K562 (cell line): ENCODE data around the gene TM4SF20. TPM values are rescaled to one million over a fixed set of nuclear protein-coding genes. Genes with fewer than 3 reads are reported as not detected.

Source experiments
- ATAC-seq: fragments of 200-7000 bp; cut with Tn5 transposase; 3 replicates; pipeline ENCODE4 v1.9.1; 2020; ENCODE audit warnings: moderate library complexity
- BruUV-seq: library from RNA; stranded (reverse); fragments of 400-500 nt; replicated peaks from 2 replicates; lab custom pipeline; 2021; lab: Mats Ljungman, UMichigan
- CTCF ChIA-PET: fragments of 300-600 bp; formaldehyde crosslinking; extraction: SDS; loops from one replicate; lab custom pipeline; 2021; ENCODE audit warnings: low intra/inter-chr PET ratio; lab: Yijun Ruan, JAX
- POLR2A ChIA-PET: fragments of 300-600, 350-650 bp; sonication (Branson Sonifier 250); formaldehyde crosslinking; extraction: SDS; loops from one replicate; lab custom pipeline; 2021; ENCODE audit warnings: antibody characterized with exemption, inconsistent platforms; lab: Yijun Ruan, JAX
- DNase-seq, 4 experiments: peaks; one replicate each; pipeline versions ENCODE4 v3.0.0 to v3.0.0-alpha.2; 2011 to 2018; ENCODE audit warnings: low spot score in 3 of 4, mixed read lengths in 3 of 4; ENCODE audit errors: extremely low read depth in 1 of 4
- FAIRE-seq: peaks from 2 replicates; lab custom pipeline; 2011; peaks lifted over from hg19 to GRCh38; lab: Jason Lieb, UNC
- H2AFZ ChIP-seq: 2 replicates; pipeline ENCODE4 v1.6.0; 2011; ENCODE audit warnings: low read depth, low read length, control low read depth, inconsistent platforms
- H3K27ac ChIP-seq: fragments of 200-600 bp; 3 replicates; pipeline ENCODE4 v1.8.0; 2011; ENCODE audit warnings: low read depth, mild to moderate bottlenecking, control low read depth, inconsistent platforms, low read length, moderate library complexity, mixed read lengths; ENCODE audit errors: extremely low read depth
- H3K27me3 ChIP-seq, 2 experiments: fragments of 300-600 bp in 1 of 2; 2 replicates in 1 of 2; 3 replicates in 1 of 2; pipeline versions ENCODE4 v1.6.0 to v1.8.0; 2011; ENCODE audit warnings: inconsistent platforms in 2 of 2, low read length in 2 of 2, mild to moderate bottlenecking in 1 of 2, mixed read lengths in 1 of 2, moderate library complexity in 1 of 2; ENCODE audit not compliant: control insufficient read depth in 2 of 2, insufficient read depth in 2 of 2
- H3K36me3 ChIP-seq: fragments of 300-600 bp; 3 replicates; pipeline ENCODE4 v1.8.0; 2011; ENCODE audit warnings: mild to moderate bottlenecking, low read length, inconsistent platforms; ENCODE audit not compliant: control insufficient read depth, insufficient read depth
- H3K4me1 ChIP-seq, 2 experiments: fragments of 200-600 bp in 1 of 2; replicated peaks in 1 of 2; 2 replicates in 1 of 2; 3 replicates in 1 of 2; pipeline versions ENCODE4 v1.5.1 to v1.8.0; 2011; ENCODE audit warnings: inconsistent platforms in 2 of 2, low read length in 2 of 2, mild to moderate bottlenecking in 1 of 2, mixed read lengths in 1 of 2, moderate library complexity in 1 of 2; ENCODE audit not compliant: control insufficient read depth in 2 of 2, insufficient read depth in 2 of 2
- H3K4me2 ChIP-seq: 2 replicates; pipeline ENCODE4 v1.6.1; 2011; ENCODE audit warnings: low read length, control low read depth, inconsistent platforms, mixed read lengths; ENCODE audit not compliant: insufficient read depth
- H3K4me3 ChIP-seq: fragments of 200-600 bp; sonication (generic), shearing (Covaris generic); 2 replicates; pipeline ENCODE4 v1.5.1; 2016; ENCODE audit warnings: control low read depth, inconsistent platforms
- H3K79me2 ChIP-seq: fragments of 200-600 bp; 3 replicates; pipeline ENCODE4 v1.8.0; 2011; ENCODE audit warnings: low read length, inconsistent platforms; ENCODE audit not compliant: control insufficient read depth, insufficient read depth
- H3K9ac ChIP-seq, 2 experiments: 2 replicates each; pipeline versions ENCODE4 v1.6.0 to v1.6.1; 2011; ENCODE audit warnings: low read depth in 2 of 2, low read length in 2 of 2, control low read depth in 1 of 2, inconsistent platforms in 1 of 2, mild to moderate bottlenecking in 1 of 2, mixed read lengths in 1 of 2; ENCODE audit not compliant: insufficient read depth in 1 of 2
- H3K9me1 ChIP-seq: one replicate; pipeline ENCODE4 v1.6.0; 2011; ENCODE audit warnings: inconsistent platforms, mild to moderate bottlenecking, low read length, moderate library complexity; ENCODE audit not compliant: control insufficient read depth, insufficient read depth
- H3K9me3 ChIP-seq: replicated peaks from 2 replicates; pipeline ENCODE4 v1.5.1; 2011; ENCODE audit warnings: low read depth, low read length, inconsistent platforms; ENCODE audit not compliant: control insufficient read depth, insufficient read depth
- H4K20me1 ChIP-seq: replicated peaks from 2 replicates; pipeline ENCODE4 v1.6.1; 2011; ENCODE audit warnings: low read length, inconsistent platforms, mixed read lengths; ENCODE audit not compliant: control insufficient read depth, insufficient read depth
- FOXO4 ChIP-seq: fragments of 450-650 bp; formaldehyde crosslinking; IDR thresholded peaks from 2 replicates; pipeline ENCODE4 v1.4.0; 2020; ENCODE audit warnings: mild to moderate bottlenecking, moderate library complexity
- NR3C1 ChIP-seq: sonication (generic); formaldehyde crosslinking; IDR thresholded peaks from 2 replicates; pipeline ENCODE4 v1.8.1; 2022; ENCODE audit warnings: missing genetic modification reagents
- POLR2AphosphoS2 ChIP-seq: IDR thresholded peaks from 2 replicates; pipeline ENCODE4 v1.6.1; 2012; ENCODE audit warnings: low read length, improper control_type of control experiment
- SLC30A9 ChIP-seq: fragments of 250-450 bp; sonication (Bioruptor Pico); IDR thresholded peaks from 2 replicates; pipeline ENCODE4 v1.8.0; 2022; ENCODE audit warnings: mild to moderate bottlenecking, moderate library complexity
- SP2 ChIP-seq: IDR thresholded peaks from 2 replicates; pipeline ENCODE4 v1.6.1; 2011; ENCODE audit warnings: mild to moderate bottlenecking, low read depth, low read length, moderate library complexity; ENCODE audit not compliant: poor library complexity, severe bottlenecking; ENCODE audit errors: extremely low read depth
- STAT5A ChIP-seq: IDR thresholded peaks from 2 replicates; pipeline ENCODE4 v1.6.1; 2012; ENCODE audit warnings: low read length, inconsistent platforms, borderline replicate concordance
- ZKSCAN3 ChIP-seq: fragments of 250-450 bp; sonication (Bioruptor Pico); IDR thresholded peaks from 2 replicates; pipeline ENCODE4 v1.4.0; 2020
- ZNF224 ChIP-seq: sonication (generic); formaldehyde crosslinking; IDR thresholded peaks from 2 replicates; pipeline ENCODE4 v1.8.0; 2022; ENCODE audit warnings: mild to moderate bottlenecking, missing genetic modification reagents
- WGBS: fragments of 100-300 bp; shearing (Covaris generic); methylation state at CpG from one replicate; pipeline ENCODE4 v1.1.6; 2016; ENCODE audit warnings: low coverage, mixed read lengths; ENCODE audit not compliant: insufficient coverage; ENCODE audit errors: missing lambda C conversion rate; 5-methylcytosine and 5-hydroxymethylcytosine counted together
- in situ Hi-C: fragments of 300-500 bp; cut with MboI; formaldehyde crosslinking; loops from 4 replicates; pipeline ENCODE4 v1.15.0; 2018; ENCODE audit warnings: inconsistent platforms, mixed read lengths
- intact Hi-C: fragments of 100-400 bp; cut with micrococcal nuclease; formaldehyde crosslinking; loops from 2 replicates; pipeline ENCODE4 v1.14.2; 2022
- polyA plus RNA-seq, 8 experiments: library from polyadenylated mRNA; depleted of rRNA in 4 of 8; stranded (reverse) in 5 of 8; unstranded in 3 of 8; fragments of >200 nt; fragmentation: Nextera tagmentation in 2 of 8; fragmentation: Illumina TruSeq in 1 of 8; extraction: Ambion mirVana in 2 of 8; extraction: Trizol in 1 of 8; gene quantifications; 2 replicates each; pipeline versions ENCODE4 v1.2.1 to v1.2.3, GENCODE V29; 2011 to 2014; ENCODE audit warnings: inconsistent platforms in 1 of 8, missing spikeins in 1 of 8
- total RNA-seq, 7 experiments: library from RNA; depleted of rRNA in 6 of 7; stranded (reverse); fragments of >200 nt in 6 of 7; fragmentation: Illumina TruSeq in 2 of 7; extraction: Trizol in 2 of 7; gene quantifications; 2 replicates each; pipeline versions ENCODE4 v1.2.1 to v1.2.3, GENCODE V29; 2011 to 2021; ENCODE audit warnings: low replicate concordance in 1 of 7
- TF ChIP-seq, protein P1 (sequence below): sonication (generic); formaldehyde crosslinking; IDR thresholded peaks from 2 replicates; pipeline ENCODE4 v1.8.0; 2022; ENCODE audit warnings: missing genetic modification reagents, mild to moderate bottlenecking, moderate library complexity, borderline replicate concordance
- TF ChIP-seq, protein P2 (sequence below): IDR thresholded peaks from 3 replicates; pipeline ENCODE4 v1.6.1; 2011; ENCODE audit warnings: borderline replicate concordance, mild to moderate bottlenecking, moderate library complexity; ENCODE audit not compliant: insufficient read length; ENCODE audit errors: extremely low read depth

The TM4SF20 gene
- total and polyA plus RNA-seq, 9 of the 15 experiments (the other 6 are each of a cell fraction or from before 2014, with no cell fraction given) = not detected

DNA sequence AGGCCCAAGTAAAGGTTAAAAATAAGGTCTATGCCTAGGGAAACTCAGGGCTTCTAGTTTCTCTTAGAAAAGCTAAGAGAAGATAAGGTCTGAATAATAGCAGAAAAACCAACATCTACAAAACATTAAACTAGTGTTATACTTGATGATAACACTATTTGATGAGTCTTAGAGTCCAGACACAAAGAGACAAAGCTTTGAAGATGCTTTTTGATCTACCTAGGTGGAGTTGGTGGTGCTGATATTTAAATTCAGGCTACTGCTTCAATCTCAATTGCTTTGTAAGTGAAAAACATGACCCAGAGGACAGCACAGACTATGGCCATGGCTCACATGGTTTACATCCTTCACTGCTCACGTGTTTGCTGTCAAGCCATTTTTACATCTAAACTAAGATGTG lies 65.8 kb downstream of the TM4SF20 start (continued):
- TF ChIP-seq, protein P1, sequence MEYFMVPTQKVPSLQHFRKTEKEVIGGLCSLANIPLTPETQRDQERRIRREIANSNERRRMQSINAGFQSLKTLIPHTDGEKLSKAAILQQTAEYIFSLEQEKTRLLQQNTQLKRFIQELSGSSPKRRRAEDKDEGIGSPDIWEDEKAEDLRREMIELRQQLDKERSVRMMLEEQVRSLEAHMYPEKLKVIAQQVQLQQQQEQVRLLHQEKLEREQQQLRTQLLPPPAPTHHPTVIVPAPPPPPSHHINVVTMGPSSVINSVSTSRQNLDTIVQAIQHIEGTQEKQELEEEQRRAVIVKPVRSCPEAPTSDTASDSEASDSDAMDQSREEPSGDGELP (CRISPR knock-in tag) = no peak
- TF ChIP-seq ZKSCAN3 (no peak), POLR2AphosphoS2 (no peak), STAT5A (no peak)

GRCh38 chr2:227312579-227312978 lies 66.5 kb downstream of the TM4SF20 start:
- H3K36me3 ChIP-seq = no peaks in the 10 kb centered on the region
- no peaks in the 10 kb centered on the region for H3K9me1 ChIP-seq
- ATAC-seq = no peak
- no peak overlapping the region for H3K4me3 ChIP-seq
- H3K27ac ChIP-seq = no peak overlapping the region
- H3K9ac ChIP-seq = no peak overlapping the region
- DNase-seq = no peak
- no TSS peak for BruUV-seq
- no peak overlapping the region for H2AFZ ChIP-seq
- POLR2A ChIA-PET = no interaction called here
- H3K27me3 ChIP-seq = no peaks in the 10 kb centered on the region; a peak in 2 of 5 replicates
- intact Hi-C loops = no loop called here
- CTCF ChIA-PET = no interaction called here
- no peak for FAIRE-seq
- H3K9me3 ChIP-seq = no peaks in the 10 kb centered on the region
- no peak overlapping the region for H3K4me2 ChIP-seq
- WGBS = 0% methylated on average over 2 of the region's 2 CpGs
- H4K20me1 ChIP-seq = no peaks in the 10 kb centered on the region
- in situ Hi-C loops = no loop called here
- no peaks in the 10 kb centered on the region for H3K79me2 ChIP-seq
- no peak for TF ChIP-seq NR3C1 (CRISPR knock-in tag)
- TF ChIP-seq, protein P2, sequence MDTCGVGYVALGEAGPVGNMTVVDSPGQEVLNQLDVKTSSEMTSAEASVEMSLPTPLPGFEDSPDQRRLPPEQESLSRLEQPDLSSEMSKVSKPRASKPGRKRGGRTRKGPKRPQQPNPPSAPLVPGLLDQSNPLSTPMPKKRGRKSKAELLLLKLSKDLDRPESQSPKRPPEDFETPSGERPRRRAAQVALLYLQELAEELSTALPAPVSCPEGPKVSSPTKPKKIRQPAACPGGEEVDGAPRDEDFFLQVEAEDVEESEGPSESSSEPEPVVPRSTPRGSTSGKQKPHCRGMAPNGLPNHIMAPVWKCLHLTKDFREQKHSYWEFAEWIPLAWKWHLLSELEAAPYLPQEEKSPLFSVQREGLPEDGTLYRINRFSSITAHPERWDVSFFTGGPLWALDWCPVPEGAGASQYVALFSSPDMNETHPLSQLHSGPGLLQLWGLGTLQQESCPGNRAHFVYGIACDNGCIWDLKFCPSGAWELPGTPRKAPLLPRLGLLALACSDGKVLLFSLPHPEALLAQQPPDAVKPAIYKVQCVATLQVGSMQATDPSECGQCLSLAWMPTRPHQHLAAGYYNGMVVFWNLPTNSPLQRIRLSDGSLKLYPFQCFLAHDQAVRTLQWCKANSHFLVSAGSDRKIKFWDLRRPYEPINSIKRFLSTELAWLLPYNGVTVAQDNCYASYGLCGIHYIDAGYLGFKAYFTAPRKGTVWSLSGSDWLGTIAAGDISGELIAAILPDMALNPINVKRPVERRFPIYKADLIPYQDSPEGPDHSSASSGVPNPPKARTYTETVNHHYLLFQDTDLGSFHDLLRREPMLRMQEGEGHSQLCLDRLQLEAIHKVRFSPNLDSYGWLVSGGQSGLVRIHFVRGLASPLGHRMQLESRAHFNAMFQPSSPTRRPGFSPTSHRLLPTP = no peak
- TF ChIP-seq FOXO4 = no peak
- TF ChIP-seq ZNF224 = no peak
- no peak for TF ChIP-seq SLC30A9
- TF ChIP-seq SP2 = no peak
- H3K4me1 ChIP-seq = no peaks in the 10 kb centered on the region
